ENCODE results near the gene WFDC1. TPM values are rescaled to one million over a fixed set of nuclear protein-coding genes. Genes with fewer than 3 reads are reported as not detected.

Gene WFDC1
- total RNA-seq, 1 donor from 2014 or later = not detected

DNA sequence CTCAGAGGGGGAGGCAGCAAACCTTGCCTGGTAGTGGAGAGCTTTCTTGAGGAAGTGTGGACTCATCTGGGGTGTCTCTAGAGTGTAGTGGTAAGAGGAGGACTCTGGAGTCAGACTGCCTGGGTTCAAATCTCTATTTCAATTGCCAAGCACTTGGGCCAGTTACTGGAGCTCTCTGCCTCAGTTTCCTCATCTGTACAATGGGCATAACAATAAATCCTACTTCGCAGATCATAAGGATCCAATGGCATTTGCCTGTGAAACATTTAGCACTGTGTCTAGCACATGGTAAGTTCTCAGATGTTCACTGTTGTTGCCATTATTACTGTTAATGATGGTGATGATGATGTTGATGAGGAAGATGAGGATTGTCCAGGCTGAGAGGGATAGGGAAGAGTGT lies 23.6 kb upstream of the WFDC1 start:
- no peak overlapping the region for H3K4me3 ChIP-seq (ENCODE audit: low read depth, low read length)
- TF ChIP-seq, protein P1, sequence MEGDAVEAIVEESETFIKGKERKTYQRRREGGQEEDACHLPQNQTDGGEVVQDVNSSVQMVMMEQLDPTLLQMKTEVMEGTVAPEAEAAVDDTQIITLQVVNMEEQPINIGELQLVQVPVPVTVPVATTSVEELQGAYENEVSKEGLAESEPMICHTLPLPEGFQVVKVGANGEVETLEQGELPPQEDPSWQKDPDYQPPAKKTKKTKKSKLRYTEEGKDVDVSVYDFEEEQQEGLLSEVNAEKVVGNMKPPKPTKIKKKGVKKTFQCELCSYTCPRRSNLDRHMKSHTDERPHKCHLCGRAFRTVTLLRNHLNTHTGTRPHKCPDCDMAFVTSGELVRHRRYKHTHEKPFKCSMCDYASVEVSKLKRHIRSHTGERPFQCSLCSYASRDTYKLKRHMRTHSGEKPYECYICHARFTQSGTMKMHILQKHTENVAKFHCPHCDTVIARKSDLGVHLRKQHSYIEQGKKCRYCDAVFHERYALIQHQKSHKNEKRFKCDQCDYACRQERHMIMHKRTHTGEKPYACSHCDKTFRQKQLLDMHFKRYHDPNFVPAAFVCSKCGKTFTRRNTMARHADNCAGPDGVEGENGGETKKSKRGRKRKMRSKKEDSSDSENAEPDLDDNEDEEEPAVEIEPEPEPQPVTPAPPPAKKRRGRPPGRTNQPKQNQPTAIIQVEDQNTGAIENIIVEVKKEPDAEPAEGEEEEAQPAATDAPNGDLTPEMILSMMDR (conservative IDR thresholded peaks at IDR 0.05; ENCODE audit: low read depth, low read length) = no peak
- DNase-seq (ENCODE audit: low read depth) = no peak

DNA sequence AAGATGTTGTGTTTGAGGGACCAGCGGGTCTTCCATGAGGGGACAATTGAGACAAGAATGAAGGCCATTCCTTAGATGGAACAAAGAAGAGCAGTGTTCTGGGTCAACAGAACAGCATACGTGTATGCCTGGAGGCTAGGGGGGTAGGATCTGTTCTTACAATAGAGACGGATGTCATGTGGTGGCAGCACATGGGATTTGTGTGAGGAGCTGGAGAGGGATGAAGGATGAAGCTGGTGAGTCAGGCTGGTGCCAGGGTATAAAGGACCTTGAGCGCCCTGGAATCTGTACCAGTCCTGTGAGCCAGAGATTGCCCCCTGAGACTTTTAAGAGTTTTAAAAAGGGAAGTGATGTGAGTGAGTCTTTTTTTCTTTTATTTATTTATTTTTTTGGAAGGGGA lies 22.8 kb upstream of the WFDC1 start:
- no peak for DNase-seq (ENCODE audit: low read depth)
- H3K4me3 ChIP-seq (ENCODE audit: low read depth, low read length) = no peak overlapping the region
- TF ChIP-seq, protein P1 (conservative IDR thresholded peaks at IDR 0.05; ENCODE audit: low read depth, low read length) = no peak

DNA sequence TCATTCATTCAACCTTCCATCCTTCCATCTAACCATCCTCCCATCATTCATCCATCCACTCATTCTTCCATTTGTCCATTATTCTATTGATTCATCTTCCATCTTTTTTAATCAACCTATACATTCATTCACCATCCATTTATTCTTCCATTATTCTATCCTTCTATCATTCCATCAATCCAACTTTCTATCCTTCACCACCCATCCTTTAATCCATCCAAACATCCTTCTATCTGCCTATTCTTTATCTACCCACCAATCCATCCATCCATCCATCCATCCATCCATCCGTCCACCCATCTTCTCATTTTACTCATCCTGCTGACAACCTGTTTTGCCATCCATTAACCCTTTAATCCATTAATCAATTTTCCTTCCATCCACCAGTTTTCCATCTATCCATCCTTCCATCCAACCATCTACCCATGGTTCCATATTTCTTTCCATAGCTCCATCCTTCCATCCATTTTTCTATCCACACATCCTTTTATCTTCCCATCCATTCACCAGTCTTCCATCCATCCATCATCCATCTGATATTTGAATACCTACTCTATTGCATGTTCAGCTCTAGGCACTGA lies 21.8 kb upstream of the WFDC1 start:
- TF ChIP-seq, protein P1 (conservative IDR thresholded peaks at IDR 0.05; ENCODE audit: low read depth, low read length) = no peak
- DNase-seq (ENCODE audit: low read depth) = no peak
- H3K4me3 ChIP-seq (ENCODE audit: low read depth, low read length) = no peak overlapping the region

DNA sequence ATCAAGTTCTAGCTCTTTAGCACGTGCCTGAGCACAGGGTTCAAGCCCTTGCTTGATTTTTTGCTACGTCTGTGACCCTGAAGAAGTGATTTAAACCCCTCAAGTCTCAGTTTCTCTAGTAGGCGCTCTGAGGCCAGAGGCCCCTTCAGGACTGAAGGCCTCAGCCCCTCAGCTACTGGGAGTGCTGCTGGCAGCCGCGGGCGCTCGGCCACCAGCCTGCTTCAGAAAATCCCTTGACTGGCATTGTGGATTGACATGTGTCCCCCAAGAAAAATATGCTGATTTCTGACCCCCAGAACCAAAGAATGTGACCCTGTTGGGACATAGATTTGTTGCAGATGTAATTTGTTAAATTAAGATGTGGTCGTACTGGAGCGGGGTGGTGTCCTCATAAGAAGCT lies 20.2 kb upstream of the WFDC1 start:
- no peak overlapping the region for H3K4me3 ChIP-seq (ENCODE audit: low read depth, low read length)
- no peak for DNase-seq (ENCODE audit: low read depth)
- TF ChIP-seq, protein P1 (conservative IDR thresholded peaks at IDR 0.05; ENCODE audit: low read depth, low read length) = no peak

DNA sequence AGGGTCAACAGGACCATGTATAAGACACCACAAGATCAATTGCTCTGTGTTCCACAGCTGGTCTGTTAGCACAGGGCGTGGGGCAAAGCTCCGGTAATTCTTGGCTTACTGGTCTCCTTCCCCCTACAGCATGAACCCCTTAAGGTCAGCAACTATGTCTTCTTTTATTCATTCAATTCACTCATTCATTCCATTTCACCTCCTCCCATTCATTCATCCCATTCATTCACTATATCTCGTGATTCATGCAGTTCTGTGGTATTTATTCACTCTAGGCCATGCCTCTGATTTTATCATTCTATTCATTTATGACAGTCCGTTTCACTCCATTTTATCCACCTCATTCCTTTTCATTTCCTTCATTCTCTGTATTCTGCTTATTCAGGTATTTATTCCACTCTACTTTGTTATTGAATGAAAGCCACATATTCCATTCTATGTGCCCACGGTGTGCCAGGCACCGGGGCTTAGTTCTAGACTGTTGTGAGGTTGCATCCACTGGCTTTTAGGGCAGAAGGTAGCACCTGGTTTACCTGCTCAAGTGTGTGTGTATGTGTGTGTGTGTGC lies 19.0 kb upstream of the WFDC1 start:
- DNase-seq (ENCODE audit: low read depth) = no peak
- H3K4me3 ChIP-seq (ENCODE audit: low read depth, low read length) = no peak overlapping the region
- TF ChIP-seq, protein P1 (conservative IDR thresholded peaks at IDR 0.05; ENCODE audit: low read depth, low read length) = no peak

DNA sequence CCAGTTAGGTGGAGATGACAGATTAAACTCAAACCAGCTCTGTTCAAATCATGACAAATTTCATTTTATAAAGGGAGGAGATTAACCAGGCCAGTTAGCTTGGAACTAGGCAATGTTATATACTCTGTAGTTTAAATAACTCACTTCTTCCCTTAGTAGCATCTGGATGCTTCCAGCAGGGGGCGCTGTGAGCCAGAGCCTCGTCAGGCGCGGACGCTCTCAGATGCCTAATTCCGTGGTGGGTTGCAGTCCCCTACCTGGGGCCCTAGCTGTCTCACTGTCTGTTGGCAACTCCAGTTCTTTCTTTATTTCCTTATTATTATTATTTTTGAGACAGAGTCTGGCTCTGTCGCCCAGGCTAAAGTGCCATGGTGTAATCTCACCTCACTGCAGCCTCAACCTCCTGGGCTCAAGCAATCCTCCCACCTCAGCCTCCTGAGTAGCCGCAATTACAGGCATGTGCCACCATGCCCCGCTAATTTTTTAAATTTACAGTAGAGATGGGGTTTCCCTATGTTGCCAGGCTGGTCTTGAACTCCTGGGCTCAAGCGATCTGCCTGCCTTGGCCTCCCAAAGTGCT lies 17.3 kb upstream of the WFDC1 start:
- no peak for DNase-seq (ENCODE audit: low read depth)
- TF ChIP-seq, protein P1 (conservative IDR thresholded peaks at IDR 0.05; ENCODE audit: low read depth, low read length) = peak; percentile 90
- H3K4me3 ChIP-seq (ENCODE audit: low read depth, low read length) = no peak overlapping the region

DNA sequence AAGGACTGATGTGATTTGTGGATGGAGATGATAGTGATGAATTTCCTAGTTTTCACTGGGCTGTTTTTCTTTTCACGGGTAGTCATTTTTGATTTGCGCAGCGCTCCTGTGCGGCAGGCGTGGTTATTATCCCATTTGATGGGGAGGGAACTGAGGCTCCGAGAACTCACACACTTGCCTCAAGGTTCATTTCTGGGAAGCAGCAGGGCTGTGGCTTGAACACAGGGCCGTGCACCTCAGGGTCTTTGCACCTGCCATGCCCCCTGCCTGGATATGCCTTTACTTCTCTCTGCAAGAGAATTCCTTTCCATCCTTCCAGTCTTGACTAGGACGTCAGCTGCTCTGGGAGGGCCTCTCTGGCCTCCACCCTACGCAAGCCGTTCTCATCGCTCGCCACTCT lies 16.3 kb upstream of the WFDC1 start:
- no peak for DNase-seq (ENCODE audit: low read depth)
- TF ChIP-seq, protein P1 (conservative IDR thresholded peaks at IDR 0.05; ENCODE audit: low read depth, low read length) = no peak

More for the DNA sequence above, 16.3 kb upstream of the WFDC1 start:
- H3K4me3 ChIP-seq (ENCODE audit: low read depth, low read length) = no peak overlapping the region
